Measurements from ENCODE around the gene PIP5K1B. TPM values are rescaled to one million over a fixed set of nuclear protein-coding genes. Genes with fewer than 3 reads are reported as not detected.

PIP5K1B gene
- total RNA-seq, 1 experiment from 2014 or later: not detected

DNA sequence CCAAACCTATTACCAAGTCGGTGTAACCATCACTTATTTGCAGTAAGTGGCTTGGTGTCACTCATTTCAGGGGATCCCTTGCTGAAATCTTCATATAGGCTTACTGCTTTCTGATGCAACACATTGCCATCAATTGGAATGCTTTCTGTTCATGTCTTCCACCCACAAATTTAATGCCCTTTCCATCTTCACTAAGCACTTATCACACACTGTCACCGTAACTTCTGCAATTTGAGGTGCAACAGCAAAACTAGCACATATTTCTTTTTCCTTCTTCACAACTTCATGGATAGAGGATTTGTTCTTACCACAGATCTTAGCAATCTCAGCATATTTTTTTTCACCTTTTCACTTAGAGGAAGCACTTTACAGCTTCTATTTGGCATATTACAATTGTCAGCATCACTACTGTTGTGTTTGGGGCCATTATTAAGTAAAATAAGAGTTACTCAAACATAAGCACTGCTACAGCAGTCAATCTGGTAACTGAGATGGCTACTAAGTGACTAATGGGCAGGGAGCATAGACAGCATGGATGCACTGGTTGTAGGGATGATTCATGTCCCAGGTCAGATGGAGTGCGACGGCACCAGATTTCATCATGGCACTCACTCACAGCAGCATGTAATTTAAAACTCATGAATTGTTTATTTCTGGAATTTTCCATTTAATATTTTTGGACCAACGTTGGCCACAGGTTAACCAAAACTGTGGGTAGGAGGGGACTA is 70.1 kb downstream of the PIP5K1B start:
- in situ Hi-C loops (cut with HindIII; ENCODE audit: low pct_unique_long_range_greater_than_20kb, low sequenced_read_pairs): no loop called here
- Histone ChIP-seq H3K27me3 (ENCODE audit: control insufficient read depth, insufficient read depth, low read length) (no peaks in the 10 kb centered on the region; the same call in 1 of the 2 replicates), H3K4me3 (ENCODE audit: low read depth in 2 of 2, low read length in 2 of 2) (no peak overlapping the region), H3K27ac (ENCODE audit: low read length) (no peak overlapping the region), H3K36me3 (ENCODE audit: control insufficient read depth, insufficient read depth, low read length) (no peaks in the 10 kb centered on the region; the same call in 1 of the 2 replicates), H3K9me3 (ENCODE audit: control insufficient read depth, insufficient read depth, low read depth, low read length) (no peaks in the 10 kb centered on the region), H3K4me1 (ENCODE audit: control insufficient read depth, insufficient read depth, low read length) (no peaks in the 10 kb centered on the region; the same call in 1 of the 2 replicates)
- intact Hi-C loops (cut with micrococcal nuclease; ENCODE audit: unreplicated experiment): no loop called here
- ChIA-PET CTCF (no interaction called here), POLR2A (no interaction called here)
- ATAC-seq (no peak), DNase-seq (ENCODE audit: low read depth, low spot score) (no peak)
- TF ChIP-seq REST (IDR thresholded peaks at IDR 0.05; ENCODE audit: insufficient read depth in 1 of 2, low read depth in 2 of 2, low read length in 1 of 2) (no peak), TCF7L2 (IDR thresholded peaks at IDR 0.05; ENCODE audit: low read depth, low read length) (no peak), CTCF (IDR thresholded peaks at IDR 0.05) (no peak), POLR2AphosphoS5 (IDR thresholded peaks at IDR 0.05; ENCODE audit: low read depth, low read length) (no peak), SIN3A (IDR thresholded peaks at IDR 0.05; ENCODE audit: borderline replicate concordance, insufficient read depth, low read depth, low read length) (no peak)
- BruUV-seq (replicated peaks): no TSS peak

- BruUV-seq (replicated peaks): no TSS peak
- TF ChIP-seq SIN3A (IDR thresholded peaks at IDR 0.05; ENCODE audit: borderline replicate concordance, insufficient read depth, low read depth, low read length) (no peak), TCF7L2 (IDR thresholded peaks at IDR 0.05; ENCODE audit: low read depth, low read length) (no peak), POLR2AphosphoS5 (IDR thresholded peaks at IDR 0.05; ENCODE audit: low read depth, low read length) (no peak), REST (IDR thresholded peaks at IDR 0.05; ENCODE audit: insufficient read depth in 1 of 2, low read depth in 2 of 2, low read length in 1 of 2) (no peak), CTCF (IDR thresholded peaks at IDR 0.05) (no peak)
- Histone ChIP-seq H3K27ac (ENCODE audit: low read length) (no peak overlapping the region), H3K9me3 (ENCODE audit: control insufficient read depth, insufficient read depth, low read depth, low read length) (no peaks in the 10 kb centered on the region), H3K27me3 (ENCODE audit: control insufficient read depth, insufficient read depth, low read length) (no peaks in the 10 kb centered on the region), H3K4me3 (ENCODE audit: low read depth in 2 of 2, low read length in 2 of 2) (no peak overlapping the region), H3K4me1 (ENCODE audit: control insufficient read depth, insufficient read depth, low read length) (no peaks in the 10 kb centered on the region; the same call in none of the 2 replicates), H3K36me3 (ENCODE audit: control insufficient read depth, insufficient read depth, low read length) (no peaks in the 10 kb centered on the region; the same call in 1 of the 2 replicates)
- intact Hi-C loops (cut with micrococcal nuclease; ENCODE audit: unreplicated experiment): no loop called here
- ChIA-PET POLR2A (interaction anchor here (0.7 kb wide), 1 partner anchor 49 kb away, joined by 4 read pairs; no protein-coding TSS in a partner anchor), CTCF (no interaction called here)
- DNase-seq (ENCODE audit: low read depth, low spot score) (no peak), ATAC-seq (no peak)
- in situ Hi-C loops (cut with HindIII; ENCODE audit: low pct_unique_long_range_greater_than_20kb, low sequenced_read_pairs): no loop called here
Observed at GRCh38 chr9:68777070-68777763, 72.2 kb downstream of the PIP5K1B start.
